Mucosa of rectum (tissue), 2 donors: ENCODE data around the gene C1QTNF1.

Experiments used
- H3K27ac ChIP-seq, 2 donors: one replicate each; pipeline ENCODE4 v1.7.0; 2013; ENCODE audit warnings: inconsistent platforms in 2 of 2, low read depth in 2 of 2, low read length in 2 of 2
- H3K27me3 ChIP-seq, 2 donors: one replicate each; pipeline ENCODE4 v1.7.0; 2013; ENCODE audit warnings: low read length in 2 of 2; ENCODE audit not compliant: control insufficient read depth in 2 of 2, insufficient read depth in 2 of 2
- H3K36me3 ChIP-seq, 2 donors: one replicate each; pipeline ENCODE4 v1.7.0; 2013; ENCODE audit warnings: low read length in 2 of 2; ENCODE audit not compliant: control insufficient read depth in 2 of 2, insufficient read depth in 2 of 2
- H3K4me1 ChIP-seq, 2 donors: one replicate each; pipeline ENCODE4 v1.7.0; 2013; ENCODE audit warnings: low read length in 2 of 2, mild to moderate bottlenecking in 1 of 2; ENCODE audit not compliant: control insufficient read depth in 2 of 2, insufficient read depth in 2 of 2
- H3K4me3 ChIP-seq, 2 donors: one replicate each; pipeline ENCODE4 v1.7.0; 2013; ENCODE audit warnings: low read length in 2 of 2
- H3K9ac ChIP-seq, 2 donors: one replicate each; pipeline ENCODE4 v1.7.0; 2013; ENCODE audit warnings: low read length in 2 of 2, low read depth in 1 of 2, mild to moderate bottlenecking in 1 of 2
- H3K9me3 ChIP-seq, 2 donors: one replicate each; pipeline ENCODE4 v1.7.0; 2013; ENCODE audit warnings: low read length in 2 of 2; ENCODE audit not compliant: control insufficient read depth in 2 of 2
- donor health status: healthy.
- donor health status: Normal muscosa, but diverticular disease.

C1QTNF1 gene

DNA sequence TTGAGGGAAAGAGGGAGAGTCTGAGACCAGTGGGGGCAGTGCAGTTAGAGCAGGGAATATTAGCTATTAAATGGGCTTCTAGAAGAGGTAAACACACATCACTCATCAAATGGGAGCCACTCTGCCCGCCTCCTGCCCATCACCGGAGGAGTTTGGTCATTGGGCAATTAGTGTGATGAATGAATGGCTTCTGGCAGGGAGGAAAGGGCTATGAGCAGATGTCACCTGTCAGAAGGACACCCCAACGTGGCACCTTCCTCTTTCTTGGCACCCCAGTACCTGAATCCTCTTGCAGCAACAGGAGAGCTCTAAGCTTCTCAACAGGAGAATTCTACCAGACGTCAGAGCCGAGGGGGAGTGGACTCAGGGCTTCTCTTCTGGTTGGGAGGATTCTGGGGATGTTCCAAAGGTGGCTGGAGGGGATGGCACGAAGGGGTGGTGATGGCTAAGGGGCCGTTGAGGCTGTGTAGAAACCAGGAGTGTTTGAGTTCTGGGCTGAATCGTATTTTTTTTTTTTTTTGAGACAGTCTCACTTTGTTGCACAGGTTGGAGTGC, 11.0 kb downstream of the C1QTNF1 start:
- H3K27ac ChIP-seq, result no peak overlapping the region
- no peak overlapping the region for H3K9ac ChIP-seq
- H3K36me3 ChIP-seq, result no peaks in the 10 kb centered on the region
- H3K4me1 ChIP-seq, result peaks cover 10 to 14% of the 10 kb centered on the region in 2 donors
- no peak overlapping the region for H3K4me3 ChIP-seq
- H3K27me3 ChIP-seq, result peaks cover 0 to 2% of the 10 kb centered on the region in 2 donors
- no peaks in the 10 kb centered on the region for H3K9me3 ChIP-seq

DNA sequence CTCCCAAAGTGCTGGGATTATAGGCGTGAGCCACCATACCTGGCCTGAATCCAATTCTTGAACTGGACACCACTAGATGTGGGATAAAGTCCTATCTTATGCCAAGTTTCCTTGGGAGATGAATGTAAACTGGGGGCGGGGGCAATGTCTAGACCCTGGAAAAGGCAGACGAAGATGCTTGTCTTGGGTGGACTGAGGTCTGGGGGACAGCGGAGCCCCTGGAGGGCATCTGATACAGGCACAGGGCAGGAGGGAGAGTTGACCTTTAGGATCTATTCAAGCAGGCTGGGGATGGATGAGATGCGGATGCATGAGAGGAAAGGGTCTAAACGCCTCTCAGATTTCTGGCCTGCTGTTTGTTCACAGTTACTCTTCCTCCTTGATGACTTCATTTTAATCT, 11.7 kb downstream of the C1QTNF1 start:
- Histone ChIP-seq H3K27me3 (peaks cover 0 to 2% of the 10 kb centered on the region in 2 donors), H3K9ac (no peak overlapping the region), H3K36me3 (no peaks in the 10 kb centered on the region), H3K9me3 (no peaks in the 10 kb centered on the region), H3K27ac (no peak overlapping the region), H3K4me1 (peaks cover 10 to 14% of the 10 kb centered on the region in 2 donors), H3K4me3 (no peak overlapping the region)

DNA sequence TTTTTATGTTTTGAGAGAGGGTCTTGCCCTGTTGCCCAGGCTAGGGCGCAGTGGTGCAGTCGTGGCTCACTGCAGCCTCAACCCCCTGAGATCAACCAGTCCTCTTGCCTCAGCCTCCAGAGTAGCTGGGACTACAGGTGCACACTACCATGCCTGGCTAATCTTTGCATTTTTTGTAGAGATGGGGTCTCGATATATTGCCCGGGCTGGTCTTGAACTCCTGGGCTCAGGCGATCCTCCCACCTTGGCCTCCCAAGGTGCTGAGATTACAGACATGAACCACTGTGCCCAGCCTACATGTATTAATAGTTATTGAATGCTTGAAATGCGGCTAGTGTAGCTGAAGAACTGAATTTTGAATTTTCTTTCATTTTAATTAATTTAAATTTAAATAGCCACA, 12.2 kb downstream of the C1QTNF1 start:
- H3K27ac ChIP-seq, result no peak overlapping the region
- H3K9me3 ChIP-seq, result no peaks in the 10 kb centered on the region
- H3K9ac ChIP-seq, result no peak overlapping the region
- H3K4me1 ChIP-seq, result peaks cover 10 to 14% of the 10 kb centered on the region in 2 donors
- H3K4me3 ChIP-seq, result no peak overlapping the region
- peaks cover 0 to 2% of the 10 kb centered on the region in 2 donors for H3K27me3 ChIP-seq
- no peaks in the 10 kb centered on the region for H3K36me3 ChIP-seq

DNA sequence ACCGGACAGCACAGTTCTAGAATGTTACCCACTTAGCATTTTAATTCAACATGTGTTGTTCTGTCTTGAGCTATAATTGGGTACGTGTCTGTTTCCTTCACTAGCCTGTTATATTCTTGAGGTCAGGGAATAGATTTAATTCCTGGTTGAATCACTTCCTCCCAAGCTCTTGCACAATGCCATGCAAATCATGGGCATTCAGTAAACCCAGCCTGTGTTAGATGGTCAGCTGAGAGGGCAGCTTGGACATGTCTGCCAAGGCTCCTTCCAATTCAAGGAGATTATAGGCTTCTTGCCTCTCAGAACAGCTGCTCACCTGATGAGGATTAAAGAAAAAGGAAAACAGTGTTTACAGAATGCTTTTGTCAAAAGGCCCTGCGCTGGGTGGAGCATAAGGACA, 12.6 kb downstream of the C1QTNF1 start:
- peaks cover 10 to 14% of the 10 kb centered on the region in 2 donors for H3K4me1 ChIP-seq
- H3K27ac ChIP-seq, result no peak overlapping the region
- no peak overlapping the region for H3K4me3 ChIP-seq
- peaks cover 0 to 2% of the 10 kb centered on the region in 2 donors for H3K27me3 ChIP-seq
- no peaks in the 10 kb centered on the region for H3K9me3 ChIP-seq
- H3K9ac ChIP-seq, result no peak overlapping the region
- no peaks in the 10 kb centered on the region for H3K36me3 ChIP-seq

DNA sequence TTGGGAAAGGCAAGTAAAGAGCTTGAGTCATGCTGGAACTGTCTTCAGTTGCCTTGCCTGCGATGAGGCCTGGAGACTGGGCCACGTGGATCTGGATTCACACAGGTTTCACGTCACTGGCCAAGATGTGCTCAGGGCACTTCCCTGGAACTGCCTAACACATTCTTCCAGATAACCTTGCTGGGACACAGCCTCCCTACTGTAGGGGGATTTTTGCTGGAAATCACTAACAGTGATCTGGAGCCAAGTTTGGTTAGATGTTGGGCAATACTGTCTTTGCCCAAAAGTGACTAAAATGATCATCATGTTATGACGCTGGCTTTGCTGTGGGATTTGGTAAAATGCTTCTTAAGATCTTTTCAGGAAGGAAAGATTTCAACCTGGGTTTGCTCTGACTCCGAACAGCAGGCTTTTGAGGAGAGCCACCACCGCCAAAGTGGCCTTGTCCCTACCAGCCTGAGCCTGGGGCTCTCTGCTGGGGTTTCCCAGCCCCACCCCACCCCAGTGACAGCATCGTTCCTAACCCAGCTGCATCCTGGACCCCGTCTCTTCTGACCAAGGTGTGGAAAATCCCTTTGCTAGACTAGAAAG, 14.7 kb downstream of the C1QTNF1 start:
- peaks cover 10 to 12% of the 10 kb centered on the region in 2 donors for H3K4me1 ChIP-seq
- no peak overlapping the region for H3K27ac ChIP-seq
- H3K27me3 ChIP-seq, result no peaks in the 10 kb centered on the region
- no peaks in the 10 kb centered on the region for H3K36me3 ChIP-seq
- no peak overlapping the region for H3K4me3 ChIP-seq
- H3K9me3 ChIP-seq, result no peaks in the 10 kb centered on the region
- H3K9ac ChIP-seq, result no peak overlapping the region

DNA sequence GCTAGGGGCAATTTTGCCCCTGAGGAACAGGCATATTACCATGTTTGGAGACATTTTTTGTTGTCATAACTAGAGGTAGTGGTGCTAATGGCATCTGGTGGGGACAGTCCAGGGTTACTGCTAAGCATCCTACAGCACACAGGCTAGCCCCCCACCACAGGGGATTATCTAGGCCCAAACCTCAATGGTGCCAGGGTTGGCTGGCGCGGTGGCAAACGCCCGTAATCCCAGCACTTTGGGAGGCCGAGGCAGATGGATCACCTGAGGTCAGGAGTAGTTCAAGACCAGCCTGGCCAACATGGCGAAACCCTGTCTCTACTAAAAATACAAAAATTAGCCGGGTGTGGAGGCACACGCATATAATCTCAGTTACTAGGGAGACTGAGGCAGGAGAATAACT, 15.2 kb downstream of the C1QTNF1 start:
- H3K9ac ChIP-seq, result no peak overlapping the region
- no peaks in the 10 kb centered on the region for H3K36me3 ChIP-seq
- no peak overlapping the region for H3K27ac ChIP-seq
- H3K9me3 ChIP-seq, result no peaks in the 10 kb centered on the region
- H3K27me3 ChIP-seq, result no peaks in the 10 kb centered on the region
- H3K4me3 ChIP-seq, result no peak overlapping the region
- H3K4me1 ChIP-seq, result peaks cover 7% of the 10 kb centered on the region in 2 donors

DNA sequence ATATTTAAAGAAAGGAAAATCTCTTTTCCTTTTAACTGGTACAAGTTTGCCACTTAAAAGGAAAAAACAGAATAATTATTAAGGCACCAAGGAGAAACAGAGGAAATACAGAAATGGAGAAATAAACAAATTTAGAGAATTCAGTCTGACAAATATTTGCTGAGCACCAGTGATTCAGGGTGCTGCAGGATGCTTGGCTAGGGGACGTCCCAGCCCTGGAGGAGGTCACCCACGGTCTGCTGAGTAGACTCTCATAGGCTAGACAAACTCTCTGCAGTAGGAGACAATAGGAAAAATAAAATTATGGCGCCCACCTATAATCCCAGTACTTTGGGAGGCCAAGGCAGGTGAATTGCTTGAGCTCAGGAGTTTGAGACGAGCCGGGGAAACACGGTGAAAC, 15.9 kb downstream of the C1QTNF1 start:
- H3K4me3 ChIP-seq, result no peak overlapping the region
- no peaks in the 10 kb centered on the region for H3K36me3 ChIP-seq
- no peaks in the 10 kb centered on the region for H3K9me3 ChIP-seq
- H3K27me3 ChIP-seq, result no peaks in the 10 kb centered on the region
- no peak overlapping the region for H3K9ac ChIP-seq
- peaks cover 3% of the 10 kb centered on the region in 2 donors for H3K4me1 ChIP-seq
- no peak overlapping the region for H3K27ac ChIP-seq

DNA sequence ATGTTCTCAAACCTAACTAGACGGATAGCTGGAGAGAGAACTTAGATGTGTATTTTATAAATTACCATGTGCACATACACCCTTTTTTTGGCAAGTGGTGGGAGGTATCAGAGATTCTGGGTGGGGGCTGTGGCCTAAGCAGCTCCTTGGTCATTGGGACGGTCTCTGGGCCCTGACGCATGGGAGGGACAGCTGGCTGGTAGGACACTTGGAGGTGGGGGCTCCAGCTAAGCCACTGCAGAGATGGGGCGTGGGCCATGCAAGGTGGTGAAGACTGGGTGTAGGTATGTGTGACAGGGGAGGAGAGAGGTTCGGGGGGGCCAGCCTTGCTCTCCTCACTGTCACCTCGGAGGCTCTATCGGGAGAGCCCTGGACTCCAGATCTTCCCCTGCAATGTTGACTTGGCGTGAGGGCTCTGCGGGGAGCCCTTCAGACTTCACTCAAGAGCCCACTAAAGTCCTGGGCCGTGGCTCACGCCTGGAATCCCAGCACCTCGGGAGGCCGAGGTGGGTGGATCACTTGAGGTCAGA, 17.1 kb downstream of the C1QTNF1 start:
- H3K27ac ChIP-seq, result no peak overlapping the region
- H3K9ac ChIP-seq, result no peak overlapping the region
- H3K4me1 ChIP-seq, result peaks cover 3% of the 10 kb centered on the region in 2 donors
- no peaks in the 10 kb centered on the region for H3K9me3 ChIP-seq
- H3K27me3 ChIP-seq, result no peaks in the 10 kb centered on the region
- no peaks in the 10 kb centered on the region for H3K36me3 ChIP-seq
- H3K4me3 ChIP-seq, result no peak overlapping the region

DNA sequence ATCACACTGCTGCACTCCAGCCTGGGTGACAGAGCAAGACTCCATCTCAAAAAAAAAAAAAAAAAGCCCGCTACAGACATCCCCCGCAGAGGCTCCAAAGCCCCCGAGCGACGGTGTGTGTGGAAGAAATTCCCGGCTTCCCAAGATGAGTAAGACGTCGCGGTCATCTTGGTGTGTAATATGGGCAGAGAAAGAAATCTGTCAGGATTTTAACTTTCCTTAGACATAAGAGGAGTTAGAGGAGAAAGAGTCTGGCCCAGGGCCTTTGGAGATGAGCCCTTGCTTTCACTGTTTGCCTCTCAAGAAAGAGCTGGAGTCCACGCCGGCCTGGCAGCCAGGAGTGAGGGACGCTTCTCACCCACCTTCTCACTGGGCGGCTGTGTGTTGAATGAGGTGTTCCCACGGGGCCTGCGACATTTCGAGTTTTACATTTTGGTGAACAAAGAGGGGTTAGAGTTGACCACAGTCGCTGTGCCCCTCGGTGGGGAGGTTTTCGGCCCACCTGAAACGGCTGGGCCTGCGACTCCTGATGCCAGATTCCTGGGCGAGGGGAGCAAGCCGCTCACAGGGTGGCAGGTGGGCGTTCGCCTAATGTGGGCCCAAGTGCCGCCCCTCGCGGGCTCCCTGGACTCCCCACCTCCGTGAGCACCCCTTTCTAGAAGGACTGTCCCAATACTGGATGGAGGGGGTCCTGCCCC, 17.9 kb downstream of the C1QTNF1 start:
- Histone ChIP-seq H3K27me3 (no peaks in the 10 kb centered on the region), H3K27ac (no peak overlapping the region), H3K4me1 (peaks cover 0 to 3% of the 10 kb centered on the region in 2 donors), H3K4me3 (no peak overlapping the region), H3K36me3 (no peaks in the 10 kb centered on the region), H3K9ac (no peak overlapping the region), H3K9me3 (no peaks in the 10 kb centered on the region)

DNA sequence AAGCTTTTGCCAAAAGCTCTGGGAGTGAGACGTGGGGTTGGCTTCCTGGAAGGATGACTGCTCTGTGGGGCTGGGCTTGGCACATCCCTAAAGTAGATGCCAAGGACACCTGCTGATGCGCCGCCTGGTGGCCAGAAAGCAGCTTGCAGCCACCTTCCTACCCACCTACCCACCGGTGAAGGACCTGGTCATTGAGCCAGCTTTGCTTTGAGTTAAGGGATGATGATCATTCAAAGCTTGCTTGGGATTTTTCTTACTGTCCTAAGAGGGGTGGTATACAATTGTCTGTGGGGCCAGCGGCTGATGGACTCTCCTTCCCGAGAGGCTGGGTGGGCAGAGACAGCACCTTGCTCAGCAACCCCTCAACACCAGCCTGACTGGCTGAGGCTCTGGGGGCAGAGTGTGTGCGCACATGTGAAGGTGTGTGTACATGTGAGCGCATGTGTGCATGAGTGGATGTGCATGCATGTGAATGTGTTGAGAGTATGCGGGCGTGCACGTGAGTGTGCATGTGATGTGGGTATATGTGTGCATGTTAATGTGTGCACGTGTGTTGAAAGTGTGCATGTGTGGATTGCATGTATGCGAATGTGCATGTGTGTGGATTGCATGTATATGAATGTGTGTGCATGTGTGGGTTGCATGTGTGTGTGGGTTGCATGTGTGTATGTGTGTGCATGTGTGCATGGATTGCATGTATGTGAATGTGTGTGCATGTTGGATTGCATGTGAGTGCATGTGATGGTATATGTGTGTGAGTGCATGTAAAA, 18.6 kb downstream of the C1QTNF1 start:
- no peaks in the 10 kb centered on the region for H3K27me3 ChIP-seq

More for the DNA sequence above, 18.6 kb downstream of the C1QTNF1 start:
- H3K4me1 ChIP-seq, result peaks cover 0 to 3% of the 10 kb centered on the region in 2 donors
- H3K27ac ChIP-seq, result no peak overlapping the region
- H3K36me3 ChIP-seq, result no peaks in the 10 kb centered on the region
- H3K9me3 ChIP-seq, result no peaks in the 10 kb centered on the region
- no peak overlapping the region for H3K4me3 ChIP-seq
- no peak overlapping the region for H3K9ac ChIP-seq
